HG03378 (cell line): ENCODE results near the gene RAB5IF.
A peak's percentile ranks its signal among the peaks of the same experiment; 100 is the strongest.
"Not testable (repeated sequence)": the region's sequence is repeated elsewhere in the genome, so short reads cannot be mapped to it uniquely, and the experiment has no call there.

Experiments
- ATAC-seq: cut with Tn5 transposase; IDR thresholded peaks from one replicate; pipeline ENCODE4 v1.9.1; 2021; ENCODE audit warnings: mild to moderate bottlenecking, moderate library complexity; ENCODE audit not compliant: unreplicated experiment

The RAB5IF gene

DNA sequence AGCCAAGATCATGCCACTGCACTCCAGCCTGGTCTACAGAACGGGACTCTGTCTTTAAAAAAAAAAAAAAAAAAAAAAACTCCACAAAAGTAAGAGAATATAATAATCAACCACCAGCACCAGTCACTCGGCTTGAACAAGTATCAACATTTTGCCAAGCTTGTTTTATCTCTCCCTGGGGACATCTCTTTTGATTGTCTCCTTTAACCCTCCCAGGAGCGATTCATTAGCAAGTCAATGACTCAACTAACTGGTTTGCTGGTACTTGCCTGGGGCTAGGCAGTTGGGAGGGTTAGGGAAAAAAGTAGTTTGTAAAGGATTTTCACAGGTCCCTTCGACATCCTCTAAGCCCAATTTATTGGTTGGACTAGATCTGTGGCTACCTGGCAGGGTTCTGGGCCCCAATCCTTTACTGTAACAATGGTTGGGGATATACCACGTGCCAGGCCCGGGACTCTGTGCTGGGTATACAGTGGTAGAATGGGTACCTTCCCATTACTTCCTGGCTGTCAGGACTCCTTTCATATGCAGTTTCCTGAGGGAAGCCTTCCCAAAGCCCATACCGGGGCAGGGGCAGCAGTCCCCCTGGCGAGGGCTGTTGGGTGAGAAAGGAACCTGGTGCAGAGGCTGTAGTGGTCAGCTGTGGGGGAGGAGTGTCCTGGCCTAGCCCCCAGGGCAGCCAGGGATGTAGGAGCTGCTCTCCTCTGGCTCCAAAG is 20.0 kb upstream of the RAB5IF start:
- no peak for ATAC-seq

DNA sequence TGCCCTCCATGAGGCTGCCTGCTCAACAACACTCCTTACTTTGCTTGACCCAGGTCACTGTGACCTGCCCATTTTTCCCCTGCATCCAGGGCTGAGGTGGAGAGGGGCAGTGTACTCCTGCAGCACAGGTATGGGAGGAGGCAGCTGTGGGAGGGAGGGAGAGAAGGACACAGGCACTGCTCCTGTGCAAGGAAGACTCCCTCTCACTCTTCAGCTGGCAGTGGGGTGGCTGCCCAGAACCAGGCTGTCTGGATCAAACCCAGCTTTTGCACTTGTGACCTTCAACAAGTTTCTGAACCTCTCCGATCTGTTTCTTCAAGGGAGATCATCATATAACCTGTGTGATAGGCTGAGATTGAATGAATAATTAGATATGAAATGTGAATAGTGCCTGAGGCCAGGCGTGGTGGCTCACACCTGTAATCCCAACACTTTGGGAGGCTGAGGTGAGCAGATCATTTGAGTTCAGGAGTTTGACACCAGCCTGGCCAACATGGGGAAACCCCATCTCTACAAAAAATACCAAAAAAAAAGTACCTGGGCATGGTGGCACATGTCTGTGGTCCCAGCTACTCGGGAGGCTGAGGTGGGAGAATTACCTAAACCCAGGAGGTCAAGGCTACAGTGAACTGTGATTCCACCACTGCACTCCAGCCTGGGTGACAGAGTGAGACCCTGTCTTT is 18.1 kb upstream of the RAB5IF start:
- ATAC-seq: no peak

DNA sequence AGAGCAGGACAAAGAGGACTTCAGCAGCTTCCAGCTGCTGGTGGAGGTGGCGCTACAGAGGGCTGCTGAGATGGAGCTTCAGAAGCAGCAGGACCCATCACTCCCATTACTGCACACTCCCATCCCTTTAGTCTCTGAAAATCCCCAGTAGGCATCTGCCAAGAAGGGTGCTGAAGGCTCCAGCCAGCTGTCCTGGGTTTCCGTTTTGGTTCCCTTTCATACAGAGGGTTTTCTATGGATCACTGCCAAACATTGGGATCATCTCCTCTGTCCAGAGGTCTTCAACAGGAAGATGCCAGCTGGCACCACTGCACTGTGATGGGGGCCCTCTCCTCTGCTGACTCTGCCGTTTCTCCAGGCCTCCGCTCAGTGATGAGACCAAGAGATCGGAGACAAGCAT is 14.3 kb upstream of the RAB5IF start:
- no peak for ATAC-seq

DNA sequence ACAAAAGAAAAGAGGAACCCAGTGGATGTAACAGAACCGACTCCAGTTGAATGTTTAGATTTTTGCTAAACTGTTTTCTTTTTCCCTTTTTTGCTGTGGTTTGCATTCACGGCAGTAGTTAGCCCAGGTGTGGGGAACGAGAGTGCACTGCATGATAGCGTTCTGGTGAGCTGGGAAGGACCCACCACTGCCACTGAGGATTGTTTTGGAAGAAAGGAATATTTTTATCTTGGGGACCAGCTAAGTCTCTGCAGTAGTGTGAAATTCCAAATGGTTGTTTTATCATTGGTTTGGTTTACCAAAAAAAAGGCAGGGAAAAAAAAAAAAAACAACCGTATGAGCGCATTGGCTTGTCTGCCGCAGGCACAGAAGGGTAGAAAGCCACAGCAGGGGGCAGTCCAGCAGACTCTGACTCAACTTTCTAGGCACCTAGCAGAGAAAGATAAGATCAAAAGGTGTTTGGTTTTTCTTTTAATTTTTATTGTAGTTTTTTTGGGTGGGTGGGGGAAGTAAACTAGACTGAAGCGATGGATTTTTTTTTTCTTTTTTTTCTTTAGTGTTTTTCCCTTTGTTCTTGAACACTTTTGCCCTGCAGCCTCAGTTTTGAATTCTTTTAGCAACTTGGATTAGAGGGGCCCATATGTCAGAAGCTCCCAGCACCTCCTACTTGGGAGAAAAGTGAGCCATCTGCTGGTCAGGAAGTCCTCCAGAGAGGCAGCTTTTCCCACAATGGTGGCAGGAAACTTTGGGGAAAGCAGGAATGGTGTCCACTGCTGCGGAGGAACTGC is 13.5 kb upstream of the RAB5IF start:
- no peak for ATAC-seq

DNA sequence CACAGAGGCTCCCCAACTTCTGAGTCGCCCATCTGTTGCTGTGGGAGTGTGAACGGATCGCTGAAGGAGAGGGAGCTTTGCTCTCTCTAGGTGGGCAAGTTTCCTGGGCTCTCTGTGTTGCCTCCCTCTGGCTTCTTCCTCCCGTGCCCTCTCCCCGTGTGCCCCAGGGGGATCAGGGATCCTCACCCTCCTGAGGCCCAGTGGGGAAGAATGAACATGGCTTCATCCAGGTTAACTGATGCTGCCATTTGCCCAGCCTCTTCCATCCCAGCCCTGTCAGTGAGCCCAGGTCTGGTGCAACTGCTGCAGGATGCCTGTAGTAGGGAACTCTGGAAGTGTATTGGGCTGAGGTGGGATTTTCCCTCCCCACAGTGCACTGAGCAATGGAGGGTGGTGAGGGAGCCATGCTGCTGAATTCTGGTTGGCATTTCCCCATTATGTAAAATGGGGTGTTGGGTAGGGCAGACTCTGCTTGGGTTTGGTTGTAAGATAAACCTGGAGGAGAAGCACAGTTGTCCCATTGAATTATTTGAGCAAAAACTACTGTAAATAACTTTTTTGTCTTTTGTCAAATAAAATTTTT is 12.1 kb upstream of the RAB5IF start:
- ATAC-seq: no peak

DNA sequence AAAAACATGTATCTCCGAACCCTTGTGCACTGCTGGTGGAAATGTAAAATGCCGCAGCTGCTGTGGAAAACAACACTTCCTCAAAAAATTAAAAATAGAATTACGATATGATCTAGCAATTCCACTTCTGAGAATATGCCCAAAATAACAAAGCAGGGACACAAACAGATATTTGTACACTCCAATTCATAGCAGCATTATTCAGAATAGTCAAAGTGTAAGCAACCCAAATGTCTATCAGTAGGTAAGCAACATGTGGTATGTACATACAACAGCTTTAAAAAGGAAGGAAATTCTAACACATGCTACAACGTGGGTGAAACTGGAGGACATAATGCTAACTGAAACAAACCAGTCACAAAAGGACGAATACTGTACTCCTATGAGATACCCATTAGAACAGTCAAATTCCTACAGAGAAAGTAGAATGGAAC is 5.7 kb upstream of the RAB5IF start:
- no peak for ATAC-seq

DNA sequence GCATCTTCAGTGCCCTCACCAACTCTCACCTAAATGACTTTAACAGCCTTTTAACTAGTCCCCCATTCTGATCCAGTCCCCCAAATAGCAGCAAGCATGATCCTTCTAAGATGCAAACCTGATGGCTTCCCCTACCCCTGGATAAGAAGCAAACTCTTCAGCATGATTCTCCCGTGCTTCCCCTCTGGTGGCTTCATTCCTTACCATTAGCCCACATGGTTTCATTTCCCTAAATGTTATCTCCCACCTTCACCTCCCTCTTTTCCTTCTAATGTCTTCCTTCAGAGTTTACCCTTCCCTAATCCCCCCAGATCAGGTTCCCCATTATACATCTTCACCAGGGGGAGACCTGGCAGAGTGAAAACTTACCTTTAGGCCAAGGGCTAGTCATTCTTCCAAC is 4.0 kb upstream of the RAB5IF start:
- ATAC-seq: no peak

DNA sequence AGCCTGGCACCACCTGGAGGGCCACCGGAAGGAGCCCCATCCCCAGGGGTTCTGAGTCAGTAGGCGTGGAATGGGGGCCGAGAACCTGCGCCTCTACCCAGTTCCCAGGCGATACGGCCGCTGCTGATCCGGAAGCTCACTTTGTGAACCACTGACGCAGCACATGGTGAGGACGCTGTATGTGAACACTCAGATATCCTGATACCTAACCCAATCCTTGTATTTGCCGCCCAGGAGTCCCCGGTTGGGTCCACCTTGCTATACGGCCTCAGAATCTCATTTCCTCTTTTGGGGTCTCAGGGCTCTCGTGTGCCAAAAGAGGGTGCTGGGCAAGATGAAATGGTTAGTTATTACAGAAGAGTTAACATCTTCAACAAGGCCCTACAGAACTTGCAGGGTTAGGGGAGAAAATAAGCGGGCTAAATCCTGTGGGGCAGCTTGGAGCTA is 604 bp upstream of the RAB5IF start:
- peak; percentile 34 for ATAC-seq

DNA sequence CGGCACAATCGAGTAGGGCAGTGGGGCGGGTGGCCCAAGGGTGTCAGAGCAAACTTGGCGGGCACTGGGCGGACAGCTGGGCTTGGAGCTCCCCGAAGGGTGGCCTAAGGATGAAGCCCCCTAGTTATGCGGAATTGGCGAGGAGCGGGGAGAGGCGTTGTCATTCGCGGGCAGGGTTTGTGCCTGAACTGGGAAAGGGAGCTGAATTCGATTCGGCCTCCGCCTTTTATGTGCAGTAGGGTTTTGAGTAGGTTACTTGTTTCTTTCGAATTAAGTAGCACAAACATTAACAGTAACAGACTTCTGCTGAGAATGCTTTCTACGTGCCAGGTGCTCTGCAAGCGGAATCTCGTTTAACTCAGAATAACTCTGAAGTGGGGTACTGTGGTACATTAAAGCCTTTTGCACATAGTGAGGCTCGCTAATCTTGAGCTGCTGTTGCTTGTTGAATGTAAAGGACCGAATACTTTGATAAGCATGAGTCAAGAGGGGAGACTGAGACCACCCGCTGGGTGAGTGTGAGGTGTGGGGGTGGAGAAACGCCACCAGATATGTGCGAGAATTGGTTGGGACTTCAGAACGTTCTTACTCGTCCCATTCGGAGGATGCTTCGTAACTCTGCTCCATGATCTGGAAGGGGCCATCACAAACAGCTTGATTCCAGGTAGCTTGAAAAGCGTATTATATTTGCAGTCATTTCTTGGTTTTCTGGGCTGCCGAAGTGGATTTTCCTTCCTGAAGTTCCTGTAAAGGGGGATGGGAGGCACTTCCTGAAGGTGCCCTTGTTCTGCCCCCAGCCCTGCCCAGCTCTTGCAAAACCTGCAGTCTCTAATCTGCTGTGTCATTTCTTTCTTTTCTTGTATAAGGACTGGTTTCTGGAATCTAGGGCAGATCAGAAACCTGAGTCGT is 833 bp downstream of the RAB5IF start:
- ATAC-seq: no peak

DNA sequence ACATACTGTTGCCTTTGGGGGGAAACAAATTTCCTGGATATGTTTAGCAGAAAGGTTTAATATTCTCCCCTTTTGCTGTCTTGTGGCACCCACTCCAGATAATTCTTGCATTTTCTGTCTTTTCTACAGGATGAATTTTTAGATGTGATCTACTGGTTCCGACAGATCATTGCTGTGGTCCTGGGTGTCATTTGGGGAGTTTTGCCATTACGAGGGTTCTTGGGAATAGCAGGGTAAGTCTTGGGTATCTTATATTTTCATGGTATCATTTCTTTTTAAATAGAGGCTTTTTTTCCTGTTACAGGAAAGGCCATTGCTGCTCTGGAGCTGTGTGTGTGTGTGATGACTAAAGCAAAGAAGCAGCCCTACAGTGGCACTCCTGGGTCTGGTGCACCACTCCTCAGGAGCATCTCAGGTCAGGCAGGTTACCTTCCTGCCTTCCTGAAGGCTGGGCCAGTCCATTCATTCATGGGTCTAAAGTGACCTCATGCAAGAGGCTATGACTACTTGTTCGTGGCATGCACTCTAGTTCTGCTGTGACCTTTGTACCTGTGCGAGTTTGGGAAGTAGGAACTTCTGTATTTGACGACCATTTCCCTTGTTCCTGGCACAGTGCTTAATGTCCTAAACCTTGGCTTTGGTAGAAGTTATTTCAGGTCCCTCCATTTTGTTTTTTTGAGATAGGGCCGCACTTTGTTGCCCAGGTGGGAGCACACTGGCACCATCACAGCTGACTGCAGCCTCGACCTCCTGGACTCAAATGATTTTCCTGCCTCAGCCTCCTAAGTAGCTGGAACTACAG is 2.2 kb downstream of the RAB5IF start:
- no peak for ATAC-seq

DNA sequence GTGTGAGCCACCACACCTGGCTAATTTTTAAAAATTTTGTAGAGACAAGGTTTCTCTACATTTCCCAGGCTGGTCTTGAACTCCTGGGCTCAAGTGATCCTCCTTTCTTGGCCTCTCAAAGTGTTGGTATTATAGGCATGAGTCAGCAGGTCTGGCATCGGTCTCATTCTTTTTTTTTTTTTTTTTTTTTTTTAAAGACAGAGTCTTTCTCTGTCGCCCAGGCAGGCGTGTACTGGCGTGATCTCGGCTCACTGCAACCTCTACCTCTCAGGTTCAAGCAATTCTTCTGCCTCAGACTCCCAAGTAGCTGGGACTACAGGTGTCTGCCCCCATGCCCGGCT is 2.8 kb downstream of the RAB5IF start:
- ATAC-seq: not testable (repeated sequence)

DNA sequence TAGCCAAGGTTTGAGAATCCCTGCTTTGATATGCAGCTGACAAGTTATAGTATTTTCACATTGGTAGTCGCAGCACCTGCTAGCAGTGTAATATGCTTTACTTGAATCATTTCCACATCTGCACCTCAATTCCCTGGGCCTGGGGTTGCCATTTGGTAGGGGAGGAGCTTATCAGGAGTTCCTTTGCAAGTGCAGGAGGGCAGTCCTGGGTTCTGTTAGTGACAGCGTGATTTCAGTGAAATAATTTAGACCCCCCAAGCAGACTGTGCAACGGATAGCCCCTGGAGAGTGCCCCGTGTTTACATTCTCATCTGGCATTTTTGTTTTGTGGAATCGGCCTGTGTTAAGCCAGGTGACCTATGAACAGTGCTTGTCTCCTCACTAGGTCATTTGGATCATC is 6.0 kb downstream of the RAB5IF start:
- no peak for ATAC-seq

DNA sequence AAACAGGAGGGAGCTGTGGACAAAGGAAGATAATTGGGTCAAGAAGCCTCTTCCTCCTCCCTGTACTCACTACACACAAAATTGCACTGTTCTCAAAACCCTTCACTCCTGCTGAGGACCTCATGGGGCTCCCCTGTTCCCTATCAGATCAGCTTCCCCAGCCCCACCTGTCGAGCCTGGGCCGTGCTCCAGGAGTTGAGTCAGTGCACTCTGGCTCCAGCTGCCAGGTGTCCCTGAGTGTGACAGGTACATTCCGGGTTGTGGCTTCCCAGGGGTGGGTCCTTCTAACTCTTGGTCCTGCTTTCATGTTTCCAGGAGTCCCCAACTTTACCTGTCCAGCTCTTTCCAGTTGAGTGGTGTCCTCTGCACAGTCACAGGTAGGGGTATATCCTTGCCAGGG is 8.4 kb downstream of the RAB5IF start:
- no peak for ATAC-seq

DNA sequence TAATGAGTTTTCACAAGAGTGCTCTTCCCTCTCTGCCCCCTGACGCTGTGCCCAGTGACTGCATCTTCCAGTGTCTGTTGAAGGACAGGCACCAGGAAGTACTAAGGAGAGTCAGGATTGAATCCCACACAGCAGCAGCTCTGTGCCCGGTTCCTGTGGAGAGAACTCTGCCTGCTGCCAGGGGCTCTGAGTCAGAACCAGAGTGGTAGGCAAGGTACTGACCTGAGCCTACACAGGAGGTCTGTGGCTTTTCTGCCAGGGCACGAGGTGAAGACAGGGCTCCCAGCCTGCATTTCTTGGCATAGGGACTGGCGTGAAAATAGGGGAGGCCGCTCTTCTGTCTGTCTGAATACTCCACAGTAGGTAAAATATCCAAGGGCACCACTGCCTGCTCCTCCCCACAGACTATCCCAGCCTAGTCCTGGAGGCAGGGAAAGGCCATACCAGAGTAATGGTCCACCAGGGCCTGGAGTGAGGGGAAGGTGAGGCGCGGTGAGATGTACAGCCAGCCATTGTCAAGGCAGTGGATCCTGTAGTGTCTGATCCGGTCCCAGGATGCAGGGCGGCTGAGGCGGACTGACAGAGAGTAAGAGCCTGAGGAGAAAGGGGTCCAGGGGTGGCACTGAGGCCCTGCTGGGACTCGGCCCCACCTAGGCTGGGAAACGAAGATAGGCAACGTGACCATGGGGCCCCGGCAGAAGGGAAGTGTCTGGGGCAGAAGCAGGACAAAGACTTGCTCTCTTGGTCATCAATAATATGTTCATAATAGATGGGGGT is 9.4 kb downstream of the RAB5IF start:
- ATAC-seq: no peak

DNA sequence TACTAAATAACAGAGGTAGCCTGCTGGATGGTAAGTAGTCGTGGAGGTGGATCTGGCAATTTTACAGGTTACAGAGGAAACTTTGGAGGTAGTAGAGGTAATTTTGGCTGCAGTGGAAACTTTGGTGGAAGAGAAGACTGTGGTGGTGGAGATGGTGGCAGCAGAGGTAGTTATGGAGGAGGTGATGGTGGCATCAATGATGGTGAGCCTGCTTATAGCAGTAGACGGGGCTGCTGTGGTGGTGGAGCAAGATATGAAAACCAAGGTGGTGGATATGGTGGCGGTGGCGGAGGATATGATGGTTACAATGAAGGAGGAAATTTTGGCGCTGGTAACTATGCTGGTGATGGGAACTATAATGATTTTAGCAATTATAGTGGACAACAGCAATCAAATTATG is 15.3 kb downstream of the RAB5IF start:
- no peak for ATAC-seq

DNA sequence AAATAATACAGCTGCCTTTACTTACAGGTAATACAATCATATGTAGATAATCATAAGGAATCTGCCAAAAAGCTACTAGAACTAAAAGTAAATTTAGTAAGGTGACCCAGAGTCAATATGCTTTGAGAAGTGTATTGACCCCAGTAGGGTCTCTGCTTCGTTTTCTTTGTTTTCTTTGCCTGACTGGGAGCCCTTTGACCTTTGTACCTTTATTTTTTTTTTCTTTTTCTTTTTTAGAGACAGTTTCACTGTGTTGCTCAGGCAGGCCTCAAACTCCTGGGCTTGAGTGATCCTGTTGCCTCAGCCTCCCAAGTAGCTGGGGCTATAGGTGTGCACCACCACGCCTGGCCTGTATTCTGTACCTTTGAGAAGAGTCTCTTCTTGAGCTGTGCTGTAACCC is 17.9 kb downstream of the RAB5IF start:
- no peak for ATAC-seq

DNA sequence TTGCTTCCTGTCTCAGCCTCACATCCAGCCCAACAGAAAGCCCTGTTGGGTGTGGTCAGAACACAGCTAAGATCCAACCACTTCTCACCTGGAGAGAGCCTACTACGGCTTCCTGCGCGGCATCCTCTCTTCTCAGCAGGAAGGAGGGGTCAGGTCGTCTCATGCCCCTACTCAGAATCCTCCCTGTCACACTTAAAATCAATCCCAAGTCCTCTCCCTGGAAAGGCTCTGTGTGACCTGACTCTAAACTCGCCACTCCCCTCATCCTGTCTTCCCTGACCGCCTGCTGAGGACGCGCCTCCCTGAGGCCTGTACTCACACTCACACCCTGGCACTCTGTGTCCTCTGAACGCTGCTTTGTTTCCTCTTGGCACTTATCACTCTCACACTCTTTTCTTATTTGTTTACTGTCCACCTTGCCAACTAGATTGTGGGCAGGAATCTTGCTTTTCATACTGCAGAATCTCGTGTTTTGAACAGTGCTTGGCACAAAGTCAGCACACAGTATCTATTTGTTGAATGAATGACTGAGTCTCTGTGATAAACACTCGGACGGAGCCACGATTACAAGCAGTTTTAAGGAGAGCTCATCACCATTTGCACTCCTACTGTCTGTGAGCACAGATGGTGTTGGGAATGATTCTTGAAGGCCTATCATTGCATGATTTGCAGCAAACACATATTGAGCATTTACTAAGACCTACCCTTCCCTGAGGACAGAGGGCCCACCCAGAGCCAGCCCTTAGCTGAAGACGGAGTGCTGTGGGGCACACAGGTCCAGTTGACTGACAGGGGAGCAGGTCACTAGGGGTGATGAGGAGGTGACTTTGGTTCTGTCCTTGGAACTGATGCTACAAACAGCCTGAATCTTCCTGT is 18.7 kb downstream of the RAB5IF start:
- no peak for ATAC-seq

DNA sequence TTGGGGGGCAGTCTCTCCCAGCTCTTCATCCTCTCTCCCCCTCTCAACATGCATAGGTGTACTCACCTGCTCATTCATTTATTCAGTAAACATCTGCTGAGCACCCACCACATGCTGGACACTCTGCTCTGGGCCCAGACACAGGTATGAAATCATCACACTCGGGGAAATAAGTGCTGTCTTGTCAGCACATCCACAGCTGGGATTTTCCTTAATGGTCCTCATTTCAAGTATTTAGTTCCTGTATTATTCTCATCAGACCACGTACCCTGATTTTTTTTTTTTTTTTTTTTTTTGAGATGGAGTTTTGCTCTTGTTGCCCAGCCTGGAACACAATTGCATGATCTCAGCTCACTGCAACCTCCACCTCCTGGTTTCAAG is 19.4 kb downstream of the RAB5IF start:
- ATAC-seq: no peak
